HL-60 (cell line): Measurements from ENCODE around the gene PTPRT.

ENCODE experiments used
- DNase-seq, 2 experiments: peaks; one replicate each; pipeline ENCODE4 v3.0.0-alpha.2; 2010 to 2020; ENCODE audit warnings: low read depth in 1 of 2, low spot score in 1 of 2
- H3K27ac ChIP-seq: fragments of 250-450 bp; sonication (Bioruptor Pico); replicated peaks from 2 replicates; pipeline ENCODE4 v1.5.1; 2020; ENCODE audit warnings: mild to moderate bottlenecking, moderate library complexity
- H3K27me3 ChIP-seq: fragments of 250-450 bp; sonication (Bioruptor Pico); 2 replicates; pipeline ENCODE4 v1.5.1; 2021; ENCODE audit warnings: mild to moderate bottlenecking, moderate library complexity; ENCODE audit not compliant: insufficient read depth, poor library complexity, severe bottlenecking
- H3K4me3 ChIP-seq: replicated peaks from 2 replicates; pipeline ENCODE4 v1.5.1; 2011; ENCODE audit warnings: mild to moderate bottlenecking, control low read depth, low read length; ENCODE audit not compliant: insufficient read depth
- CTCF ChIP-seq: IDR thresholded peaks from one replicate; pipeline ENCODE4 v1.5.1; 2011; ENCODE audit warnings: low read length, control low read depth, inconsistent platforms; ENCODE audit not compliant: insufficient read depth
- GABPA ChIP-seq: IDR thresholded peaks from 2 replicates; pipeline ENCODE4 v1.6.1; 2012; ENCODE audit warnings: low read depth
- POLR2AphosphoS5 ChIP-seq: IDR thresholded peaks from 2 replicates; pipeline ENCODE4 v1.6.1; 2012; ENCODE audit warnings: low read depth
- REST ChIP-seq: IDR thresholded peaks from 2 replicates; pipeline ENCODE4 v1.6.1; 2012; ENCODE audit warnings: low read depth; ENCODE audit not compliant: insufficient replicate concordance
- SPI1 ChIP-seq: IDR thresholded peaks from 2 replicates; pipeline ENCODE4 v1.6.1; 2012; ENCODE audit warnings: low read depth, mild to moderate bottlenecking, borderline replicate concordance

Gene PTPRT

GRCh38 chr20:42974347-42974746 lies 215.4 kb downstream of the PTPRT start:
- no peak for DNase-seq
- TF ChIP-seq CTCF = no peak
- TF ChIP-seq REST = no peak
- no peak for TF ChIP-seq POLR2AphosphoS5
- no peak for TF ChIP-seq GABPA
- TF ChIP-seq SPI1 = no peak

GRCh38 chr20:42972591-42972990 lies 217.1 kb downstream of the PTPRT start:
- Histone ChIP-seq H3K27ac (no peak overlapping the region), H3K4me3 (no peak overlapping the region), H3K27me3 (no peaks in the 10 kb centered on the region)
- TF ChIP-seq GABPA (no peak), SPI1 (no peak), CTCF (no peak), REST (no peak), POLR2AphosphoS5 (no peak)
- DNase-seq = no peak

More at GRCh38 chr20:42974347-42974746, 215.4 kb downstream of the PTPRT start:
- H3K4me3 ChIP-seq = no peak overlapping the region
- no peaks in the 10 kb centered on the region for H3K27me3 ChIP-seq
- H3K27ac ChIP-seq = no peak overlapping the region

GRCh38 chr20:42968746-42969145 lies 221.0 kb downstream of the PTPRT start:
- TF ChIP-seq CTCF (no peak), REST (no peak), SPI1 (no peak), POLR2AphosphoS5 (no peak), GABPA (no peak)
- DNase-seq = no peak
- H3K27me3 ChIP-seq = no peaks in the 10 kb centered on the region
- H3K4me3 ChIP-seq = no peak overlapping the region
- no peak overlapping the region for H3K27ac ChIP-seq
